Measurements from ENCODE around the gene LCP1.

Gene LCP1

GRCh38 chr13:46210362-46211083 lies 28.5 kb upstream of the LCP1 start:
- H2AFZ ChIP-seq (ENCODE audit: low read length): no peak overlapping the region
- no peaks in the 10 kb centered on the region for H3K9me2 ChIP-seq (ENCODE audit: low read depth, low read length)
- H3K36me3 ChIP-seq (ENCODE audit: insufficient read depth, low read length): no peaks in the 10 kb centered on the region
- H3K4me2 ChIP-seq (ENCODE audit: low read length): no peak overlapping the region; the same call in 1 of the 2 replicates
- H3K9me3 ChIP-seq (ENCODE audit: low read length): no peaks in the 10 kb centered on the region
- H3K4me3 ChIP-seq (ENCODE audit: low read depth, low read length, poor library complexity, severe bottlenecking): no peak overlapping the region
- no peak for TF ChIP-seq EZH2 (IDR thresholded peaks at IDR 0.05; ENCODE audit: borderline replicate concordance, low read length)
- TF ChIP-seq CTCF (IDR thresholded peaks at IDR 0.05; ENCODE audit: low read length): no peak
- H3K27me3 ChIP-seq (ENCODE audit: insufficient read depth, low read length): no peaks in the 10 kb centered on the region
- H3K4me1 ChIP-seq (ENCODE audit: insufficient read depth, low read length, severe bottlenecking): peaks cover 14% of the 10 kb centered on the region
- H3K27ac ChIP-seq (ENCODE audit: low read depth, low read length, poor library complexity, severe bottlenecking): no peak overlapping the region
- no peak overlapping the region for H3K9ac ChIP-seq (ENCODE audit: low read length)
- H3F3A ChIP-seq (ENCODE audit: insufficient read depth, low read length): no peaks in the 10 kb centered on the region
- no peaks in the 10 kb centered on the region for H4K20me1 ChIP-seq (ENCODE audit: insufficient read depth, low read length)
- no peaks in the 10 kb centered on the region for H3K79me2 ChIP-seq (ENCODE audit: insufficient read depth, low read length)

- Histone ChIP-seq H2AFZ (ENCODE audit: low read length) (no peak overlapping the region), H3K9me2 (ENCODE audit: low read depth, low read length) (no peaks in the 10 kb centered on the region), H3K9ac (ENCODE audit: low read length) (no peak overlapping the region), H4K20me1 (ENCODE audit: insufficient read depth, low read length) (no peaks in the 10 kb centered on the region), H3K79me2 (ENCODE audit: insufficient read depth, low read length) (no peaks in the 10 kb centered on the region), H3K27ac (ENCODE audit: low read depth, low read length, poor library complexity, severe bottlenecking) (no peak overlapping the region), H3K27me3 (ENCODE audit: insufficient read depth, low read length) (no peaks in the 10 kb centered on the region), H3K4me1 (ENCODE audit: insufficient read depth, low read length, severe bottlenecking) (peaks cover 14% of the 10 kb centered on the region), H3F3A (ENCODE audit: insufficient read depth, low read length) (no peaks in the 10 kb centered on the region), H3K36me3 (ENCODE audit: insufficient read depth, low read length) (no peaks in the 10 kb centered on the region), H3K9me3 (ENCODE audit: low read length) (no peaks in the 10 kb centered on the region), H3K4me3 (ENCODE audit: low read depth, low read length, poor library complexity, severe bottlenecking) (no peak overlapping the region), H3K4me2 (ENCODE audit: low read length) (no peak overlapping the region)
- TF ChIP-seq CTCF (IDR thresholded peaks at IDR 0.05; ENCODE audit: low read length): no peak
- TF ChIP-seq EZH2 (IDR thresholded peaks at IDR 0.05; ENCODE audit: borderline replicate concordance, low read length): no peak
These were observed 25.9 kb upstream of the LCP1 start for GRCh38 chr13:46207828-46208227.

GRCh38 chr13:46206143-46206542 lies 24.2 kb upstream of the LCP1 start:
- H2AFZ ChIP-seq (ENCODE audit: low read length): no peak overlapping the region
- no peaks in the 10 kb centered on the region for H3K36me3 ChIP-seq (ENCODE audit: insufficient read depth, low read length)
- H3K4me1 ChIP-seq (ENCODE audit: insufficient read depth, low read length, severe bottlenecking): peaks cover 5% of the 10 kb centered on the region
- no peak overlapping the region for H3K4me3 ChIP-seq (ENCODE audit: low read depth, low read length, poor library complexity, severe bottlenecking)
- H3K9me3 ChIP-seq (ENCODE audit: low read length): no peaks in the 10 kb centered on the region
- no peaks in the 10 kb centered on the region for H3K79me2 ChIP-seq (ENCODE audit: insufficient read depth, low read length)
- no peak overlapping the region for H3K9ac ChIP-seq (ENCODE audit: low read length)
- TF ChIP-seq CTCF (IDR thresholded peaks at IDR 0.05; ENCODE audit: low read length): no peak
- H4K20me1 ChIP-seq (ENCODE audit: insufficient read depth, low read length): no peaks in the 10 kb centered on the region
- H3K4me2 ChIP-seq (ENCODE audit: low read length): no peak overlapping the region
- no peaks in the 10 kb centered on the region for H3K9me2 ChIP-seq (ENCODE audit: low read depth, low read length)
- no peak overlapping the region for H3K27ac ChIP-seq (ENCODE audit: low read depth, low read length, poor library complexity, severe bottlenecking)
- H3F3A ChIP-seq (ENCODE audit: insufficient read depth, low read length): no peaks in the 10 kb centered on the region
- H3K27me3 ChIP-seq (ENCODE audit: insufficient read depth, low read length): no peaks in the 10 kb centered on the region
